Progenitor cell of endocrine pancreas (in vitro differentiated cells): ENCODE measurements around the gene CUZD1. TPM values are rescaled to one million over a fixed set of nuclear protein-coding genes. Genes with fewer than 3 reads are reported as not detected.

Experiments
- DNase-seq: peaks from one replicate; pipeline ENCODE4 v3.0.0; 2021; ENCODE audit warnings: low spot score; ENCODE audit not compliant: unreplicated experiment
- H3K27ac Mint-ChIP-seq: 2 replicates; pipeline ENCODE4 v1.8.0; 2021; ENCODE audit warnings: mild to moderate bottlenecking, moderate library complexity, mixed read lengths
- H3K27me3 Mint-ChIP-seq: 2 replicates; pipeline ENCODE4 v1.8.0; 2021; ENCODE audit warnings: mixed read lengths
- H3K36me3 Mint-ChIP-seq: 2 replicates; pipeline ENCODE4 v1.8.0; 2022; ENCODE audit warnings: mixed read lengths; ENCODE audit not compliant: insufficient read depth
- H3K4me1 Mint-ChIP-seq: 2 replicates; pipeline ENCODE4 v1.8.0; 2021; ENCODE audit warnings: low read depth, mixed read lengths
- H3K4me3 Mint-ChIP-seq: 2 replicates; pipeline ENCODE4 v1.8.0; 2021; ENCODE audit warnings: low read depth, mild to moderate bottlenecking, moderate library complexity, mixed read lengths
- H3K9me3 Mint-ChIP-seq: 2 replicates; pipeline ENCODE4 v1.8.0; 2021; ENCODE audit warnings: low read depth, mixed read lengths
- CTCF ChIP-seq: fragments of 200-600 bp; sonication (generic); IDR thresholded peaks from one replicate; pipeline ENCODE4 v1.5.0; 2021; ENCODE audit warnings: antibody characterized with exemption, mild to moderate bottlenecking; ENCODE audit not compliant: unreplicated experiment
- total RNA-seq: library from RNA; stranded (reverse); gene quantifications from 2 replicates; pipeline ENCODE4 v1.2.1, GENCODE V29; 2021

Gene CUZD1
- total RNA-seq, 1 donor from 2014 or later: not detected

GRCh38 chr10:122802282-122802681 is 43.4 kb downstream of the CUZD1 start:
- no peak overlapping the region for H3K27ac Mint-ChIP-seq
- no peak for TF ChIP-seq CTCF
- no peak for DNase-seq

GRCh38 chr10:122798704-122799231 is 46.9 kb downstream of the CUZD1 start:
- Mint-ChIP-seq H3K4me1 (no peaks in the 10 kb centered on the region), H3K27me3 (peaks cover 20% of the 10 kb centered on the region), H3K4me3 (no peak overlapping the region), H3K36me3 (no peaks in the 10 kb centered on the region), H3K27ac (no peak overlapping the region), H3K9me3 (no peaks in the 10 kb centered on the region)
- no peak for TF ChIP-seq CTCF
- no peak for DNase-seq

More at GRCh38 chr10:122802282-122802681, 43.4 kb downstream of the CUZD1 start:
- Mint-ChIP-seq H3K36me3 (no peaks in the 10 kb centered on the region), H3K27me3 (peaks cover 4% of the 10 kb centered on the region), H3K4me1 (no peaks in the 10 kb centered on the region), H3K4me3 (no peak overlapping the region), H3K9me3 (no peaks in the 10 kb centered on the region)

GRCh38 chr10:122796796-122797195 is 48.9 kb downstream of the CUZD1 start:
- H3K4me1 Mint-ChIP-seq: no peaks in the 10 kb centered on the region
- TF ChIP-seq CTCF: no peak
- H3K9me3 Mint-ChIP-seq: no peaks in the 10 kb centered on the region
- DNase-seq: no peak
- H3K36me3 Mint-ChIP-seq: no peaks in the 10 kb centered on the region
- H3K27me3 Mint-ChIP-seq: peaks cover 23% of the 10 kb centered on the region
- H3K4me3 Mint-ChIP-seq: no peak overlapping the region
- no peak overlapping the region for H3K27ac Mint-ChIP-seq

- TF ChIP-seq CTCF: no peak
- H3K4me1 Mint-ChIP-seq: no peaks in the 10 kb centered on the region
These were observed 49.7 kb downstream of the CUZD1 start for GRCh38 chr10:122795924-122796323.

GRCh38 chr10:122786269-122786668 is 59.4 kb downstream of the CUZD1 start:
- no peak for TF ChIP-seq CTCF

More at GRCh38 chr10:122795924-122796323, 49.7 kb downstream of the CUZD1 start:
- H3K36me3 Mint-ChIP-seq: no peaks in the 10 kb centered on the region
- no peak for DNase-seq
- no peak overlapping the region for H3K27ac Mint-ChIP-seq
- H3K27me3 Mint-ChIP-seq: peaks cover 24% of the 10 kb centered on the region
- no peaks in the 10 kb centered on the region for H3K9me3 Mint-ChIP-seq
- no peak overlapping the region for H3K4me3 Mint-ChIP-seq

More at GRCh38 chr10:122786269-122786668, 59.4 kb downstream of the CUZD1 start:
- peak; percentile 53 for DNase-seq
- Mint-ChIP-seq H3K36me3 (no peaks in the 10 kb centered on the region), H3K9me3 (peaks cover 3% of the 10 kb centered on the region), H3K4me1 (no peaks in the 10 kb centered on the region), H3K4me3 (no peak overlapping the region), H3K27ac (no peak overlapping the region), H3K27me3 (peaks cover 30% of the 10 kb centered on the region)
